Sigmoid colon (tissue), 4 donors: ENCODE data around the gene PTRH1.

Experiments used
- CTCF ChIP-seq, 4 experiments: fragments of 450-650 bp in 3 of 4; fragments of 200-600 bp in 1 of 4; IDR thresholded peaks; one replicate each; pipeline ENCODE4 v1.5.1; 2016 to 2019; ENCODE audit warnings: antibody characterized with exemption in 4 of 4, mild to moderate bottlenecking in 3 of 4, moderate library complexity in 2 of 4
- POLR2AphosphoS5 ChIP-seq, 4 donors: sonication (generic); formaldehyde crosslinking; IDR thresholded peaks; one replicate each; pipeline ENCODE4 v1.6.1; 2017; ENCODE audit warnings: antibody characterized with exemption in 4 of 4

- TF ChIP-seq POLR2AphosphoS5 (IDR thresholded peaks at IDR 0.05) = no peak
- no peak for TF ChIP-seq CTCF (IDR thresholded peaks at IDR 0.05)
Measured at GRCh38 chr9:127714951-127715469, 453 bp downstream of the PTRH1 start.
